Stimulated activated CD4-positive, alpha-beta T cell treated with anti-CD3 and anti-CD28 coated beads, Interleukin-4, amount 100 ng/mL, for 1 hour (primary cell): Measurements from ENCODE around the gene FAM162B.
A peak's percentile ranks its signal among the peaks of the same experiment; 100 is the strongest.
"Not testable (repeated sequence)": the region's sequence is repeated elsewhere in the genome, so short reads cannot be mapped to it uniquely, and the experiment has no call there.

Experiments
- DNase-seq: peaks from one replicate; pipeline ENCODE4 v3.0.0-alpha.2; 2020

FAM162B gene

GRCh38 chr6:116764961-116765841, at the start of gene FAM162B:
Gene FAM162B, minus strand, starts transcription at chr6:116765719. Its CDS starts 143 bp downstream, at chr6:116765576.
- DNase-seq = peak; percentile 2

- DNase-seq = no peak
Observed at GRCh38 chr6:116812051-116812650, 46.6 kb upstream of the FAM162B start.

GRCh38 chr6:116801971-116802370, 36.5 kb upstream of the FAM162B start:
- DNase-seq = no peak

GRCh38 chr6:116799945-116800344, 34.4 kb upstream of the FAM162B start:
- no peak for DNase-seq

GRCh38 chr6:116797585-116797984, 32.1 kb upstream of the FAM162B start:
- DNase-seq = no peak

- no peak for DNase-seq
Observed at GRCh38 chr6:116793224-116793623, 27.7 kb upstream of the FAM162B start.

- DNase-seq = no peak
Observed at GRCh38 chr6:116783852-116784251, 18.3 kb upstream of the FAM162B start.

GRCh38 chr6:116779573-116780164, 14.2 kb upstream of the FAM162B start:
- DNase-seq = no peak

- DNase-seq = no peak
Observed at GRCh38 chr6:116773886-116774285, 8.4 kb upstream of the FAM162B start.

GRCh38 chr6:116772450-116772849, 6.9 kb upstream of the FAM162B start:
- no peak for DNase-seq

- DNase-seq = no peak
Observed at GRCh38 chr6:116767715-116768114, 2.2 kb upstream of the FAM162B start.

- DNase-seq = no peak
Observed at GRCh38 chr6:116766506-116767176, 1.1 kb upstream of the FAM162B start.

GRCh38 chr6:116764629-116764960, 924 bp downstream of the FAM162B start:
- DNase-seq = no peak

GRCh38 chr6:116763906-116764628, 1.5 kb downstream of the FAM162B start:
- no peak for DNase-seq

GRCh38 chr6:116763048-116763447, 2.5 kb downstream of the FAM162B start:
- DNase-seq = no peak

GRCh38 chr6:116762235-116762634, 3.3 kb downstream of the FAM162B start:
- no peak for DNase-seq

- DNase-seq = no peak
Observed at GRCh38 chr6:116761779-116762178, 3.7 kb downstream of the FAM162B start.

GRCh38 chr6:116745176-116745575, 20.3 kb downstream of the FAM162B start:
- DNase-seq = no peak

- DNase-seq = no peak
Observed at GRCh38 chr6:116741571-116741970, 23.9 kb downstream of the FAM162B start.

- not testable (repeated sequence) for DNase-seq
Observed at GRCh38 chr6:116740486-116740885, 25.0 kb downstream of the FAM162B start.

- no peak for DNase-seq
Observed at GRCh38 chr6:116737004-116737403, 28.5 kb downstream of the FAM162B start.

GRCh38 chr6:116730513-116730912, 35.0 kb downstream of the FAM162B start:
- no peak for DNase-seq

- DNase-seq = no peak
Observed at GRCh38 chr6:116726947-116727346, 38.6 kb downstream of the FAM162B start.
